Memory B cell (primary cell): Measurements from ENCODE around the gene GRIK4.

ENCODE experiments used
- ATAC-seq: fragments of 150-1000 bp; cut with Tn5 transposase; 2 replicates; pipeline ENCODE4 v1.10.0; 2021; ENCODE audit warnings: low read depth, mild to moderate bottlenecking, moderate library complexity
- DNase-seq, 2 donors: peaks; one replicate each; pipeline ENCODE4 v3.0.0; 2022; ENCODE audit warnings: low spot score in 2 of 2
- H3K27ac Mint-ChIP-seq: one replicate; pipeline ENCODE4 v1.8.0; 2022; ENCODE audit warnings: mild to moderate bottlenecking, moderate library complexity, mixed read lengths
- H3K27me3 Mint-ChIP-seq: one replicate; pipeline ENCODE4 v1.8.0; 2022; ENCODE audit warnings: mixed read lengths
- H3K36me3 Mint-ChIP-seq: one replicate; pipeline ENCODE4 v1.8.0; 2022; ENCODE audit warnings: mild to moderate bottlenecking, mixed read lengths
- H3K4me1 Mint-ChIP-seq: one replicate; pipeline ENCODE4 v1.8.0; 2022; ENCODE audit warnings: mixed read lengths
- H3K4me3 Mint-ChIP-seq: one replicate; pipeline ENCODE4 v1.8.0; 2022; ENCODE audit warnings: mild to moderate bottlenecking, moderate library complexity, mixed read lengths
- H3K9me3 Mint-ChIP-seq: one replicate; pipeline ENCODE4 v1.8.0; 2022; ENCODE audit warnings: mixed read lengths

The GRIK4 gene

GRCh38 chr11:120723751-120724150 lies 212.2 kb downstream of the GRIK4 start:
- ATAC-seq (peak; percentile 50), DNase-seq (no peak)
- no peaks in the 10 kb centered on the region for H3K4me1 Mint-ChIP-seq
- no peak overlapping the region for H3K4me3 Mint-ChIP-seq
- H3K9me3 Mint-ChIP-seq, result peaks cover 3% of the 10 kb centered on the region
- H3K36me3 Mint-ChIP-seq, result no peaks in the 10 kb centered on the region
- no peak overlapping the region for H3K27ac Mint-ChIP-seq
- peaks cover 7% of the 10 kb centered on the region for H3K27me3 Mint-ChIP-seq

DNA sequence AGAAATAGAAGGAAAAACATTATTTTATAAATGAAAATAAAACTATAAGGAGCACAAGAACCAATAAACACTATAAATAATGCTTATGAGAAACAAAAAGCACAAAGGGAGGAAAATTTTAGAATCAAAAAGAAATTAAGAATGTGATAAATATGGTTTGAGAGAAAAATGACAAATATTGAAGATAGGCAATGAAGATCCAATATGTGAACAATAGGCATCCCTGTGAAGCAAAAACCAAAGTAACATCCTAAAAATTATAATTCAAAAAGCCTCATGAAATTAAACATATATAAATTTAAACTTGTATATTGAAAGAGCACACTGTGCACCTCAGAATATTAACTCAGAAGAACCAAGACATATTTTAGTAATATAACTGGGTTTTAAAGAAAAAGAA lies 216.2 kb downstream of the GRIK4 start:
- DNase-seq (no peak), ATAC-seq (no peak)
- no peaks in the 10 kb centered on the region for H3K4me1 Mint-ChIP-seq
- no peaks in the 10 kb centered on the region for H3K36me3 Mint-ChIP-seq
- no peak overlapping the region for H3K27ac Mint-ChIP-seq
- no peak overlapping the region for H3K4me3 Mint-ChIP-seq
- no peaks in the 10 kb centered on the region for H3K27me3 Mint-ChIP-seq
- peaks cover 5% of the 10 kb centered on the region for H3K9me3 Mint-ChIP-seq

DNA sequence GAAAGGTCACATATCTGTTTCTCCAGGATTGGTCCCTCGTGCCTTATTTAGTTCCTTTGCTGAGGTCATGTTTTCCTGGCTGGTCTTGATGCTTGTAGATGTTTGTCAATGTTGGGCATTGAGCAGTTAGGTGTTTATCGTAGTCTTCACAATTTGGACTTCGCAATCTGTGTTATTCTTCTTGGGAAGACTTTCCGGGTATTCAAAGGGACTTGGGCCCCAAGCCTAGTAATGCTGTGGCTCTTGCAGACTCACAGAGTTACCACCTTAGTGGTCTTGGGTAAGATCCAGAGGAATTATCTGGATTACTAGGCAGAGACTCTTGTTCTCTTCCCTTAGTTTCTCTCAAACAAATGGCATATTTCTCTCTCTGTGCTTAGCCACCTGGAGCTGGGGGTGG lies 223.5 kb downstream of the GRIK4 start:
- Mint-ChIP-seq H3K27me3 (peaks cover 9% of the 10 kb centered on the region), H3K4me1 (no peaks in the 10 kb centered on the region), H3K36me3 (no peaks in the 10 kb centered on the region), H3K27ac (no peak overlapping the region), H3K4me3 (no peak overlapping the region), H3K9me3 (peaks cover 1% of the 10 kb centered on the region)
- DNase-seq (no peak), ATAC-seq (no peak)

- H3K36me3 Mint-ChIP-seq, result no peaks in the 10 kb centered on the region
Measured at GRCh38 chr11:120738516-120739046, 227.0 kb downstream of the GRIK4 start.

DNA sequence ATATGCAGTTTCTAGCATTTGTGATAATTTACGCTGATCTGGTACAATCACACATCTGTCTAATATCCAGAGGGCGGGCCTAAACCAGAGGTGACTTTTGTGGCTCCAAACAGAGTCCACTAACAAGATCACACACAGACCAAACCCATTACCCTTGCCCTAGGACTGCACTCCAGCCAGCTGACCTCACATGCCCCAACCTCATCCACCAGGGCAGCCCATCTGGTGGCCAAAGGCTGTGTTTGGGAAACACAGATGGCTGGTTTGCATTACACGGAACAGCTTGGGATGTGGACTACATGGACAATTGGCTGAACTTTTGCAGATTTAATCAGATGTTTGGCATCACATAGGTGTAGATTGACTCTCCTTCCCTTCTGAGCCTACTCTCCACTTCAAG lies 228.2 kb downstream of the GRIK4 start:
- ATAC-seq (no peak), DNase-seq (no peak)
- peaks cover 12% of the 10 kb centered on the region for H3K27me3 Mint-ChIP-seq
- H3K4me3 Mint-ChIP-seq, result no peak overlapping the region
- H3K27ac Mint-ChIP-seq, result no peak overlapping the region
- no peaks in the 10 kb centered on the region for H3K4me1 Mint-ChIP-seq
- no peaks in the 10 kb centered on the region for H3K9me3 Mint-ChIP-seq
- H3K36me3 Mint-ChIP-seq, result no peaks in the 10 kb centered on the region

More at GRCh38 chr11:120738516-120739046, 227.0 kb downstream of the GRIK4 start:
- DNase-seq (no peak), ATAC-seq (no peak)
- Mint-ChIP-seq H3K4me1 (no peaks in the 10 kb centered on the region), H3K27ac (no peak overlapping the region), H3K27me3 (peaks cover 10% of the 10 kb centered on the region), H3K4me3 (no peak overlapping the region), H3K9me3 (no peaks in the 10 kb centered on the region)

DNA sequence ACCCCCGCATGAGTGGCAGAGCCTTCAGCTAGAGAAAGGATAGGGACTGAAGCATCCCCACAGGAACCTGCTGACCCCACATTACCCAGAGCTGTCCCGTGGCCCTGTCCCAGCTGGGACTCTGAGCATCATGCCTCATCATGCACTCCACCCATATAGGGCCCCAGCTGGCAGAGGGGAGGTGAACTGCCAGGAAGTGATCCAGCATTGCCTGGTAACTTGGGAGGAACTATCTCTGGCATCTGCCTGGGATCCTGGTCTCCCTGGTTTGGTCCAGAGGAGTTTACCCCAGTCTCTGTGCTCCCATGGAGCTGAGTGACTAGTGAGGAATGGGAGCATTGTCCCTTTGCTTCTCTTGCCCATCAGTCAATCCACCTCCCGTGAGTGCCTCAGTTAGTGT lies 228.8 kb downstream of the GRIK4 start:
- H3K36me3 Mint-ChIP-seq, result no peaks in the 10 kb centered on the region
- no peaks in the 10 kb centered on the region for H3K9me3 Mint-ChIP-seq

GRCh38 chr11:120744016-120744994 lies 232.8 kb downstream of the GRIK4 start:
- Mint-ChIP-seq H3K4me3 (no peak overlapping the region), H3K27ac (no peak overlapping the region), H3K36me3 (no peaks in the 10 kb centered on the region), H3K9me3 (no peaks in the 10 kb centered on the region), H3K4me1 (no peaks in the 10 kb centered on the region), H3K27me3 (peaks cover 10% of the 10 kb centered on the region)
- DNase-seq (no peak), ATAC-seq (no peak)

More for the DNA sequence above, 228.8 kb downstream of the GRIK4 start:
- Mint-ChIP-seq H3K4me1 (no peaks in the 10 kb centered on the region), H3K4me3 (no peak overlapping the region), H3K27ac (no peak overlapping the region), H3K27me3 (peaks cover 12% of the 10 kb centered on the region)
- no peak for ATAC-seq
- no peak for DNase-seq

GRCh38 chr11:120746376-120746775 lies 234.8 kb downstream of the GRIK4 start:
- Mint-ChIP-seq H3K9me3 (no peaks in the 10 kb centered on the region), H3K4me3 (no peak overlapping the region), H3K27me3 (peaks cover 14% of the 10 kb centered on the region), H3K36me3 (no peaks in the 10 kb centered on the region), H3K27ac (no peak overlapping the region), H3K4me1 (peaks cover 4% of the 10 kb centered on the region)
- no peak for ATAC-seq
- DNase-seq, result no peak

- H3K4me1 Mint-ChIP-seq, result peaks cover 4% of the 10 kb centered on the region
- no peak for ATAC-seq
- H3K4me3 Mint-ChIP-seq, result no peak overlapping the region
- H3K36me3 Mint-ChIP-seq, result no peaks in the 10 kb centered on the region
- no peak for DNase-seq
- no peak overlapping the region for H3K27ac Mint-ChIP-seq
- no peaks in the 10 kb centered on the region for H3K9me3 Mint-ChIP-seq
- peaks cover 14% of the 10 kb centered on the region for H3K27me3 Mint-ChIP-seq
Measured at GRCh38 chr11:120746836-120747609, 235.5 kb downstream of the GRIK4 start.

GRCh38 chr11:120747850-120748814 lies 236.6 kb downstream of the GRIK4 start:
- Mint-ChIP-seq H3K27me3 (peaks cover 12% of the 10 kb centered on the region), H3K9me3 (no peaks in the 10 kb centered on the region), H3K36me3 (no peaks in the 10 kb centered on the region), H3K4me1 (peaks cover 4% of the 10 kb centered on the region), H3K27ac (no peak overlapping the region), H3K4me3 (no peak overlapping the region)
- no peak for DNase-seq
- no peak for ATAC-seq

DNA sequence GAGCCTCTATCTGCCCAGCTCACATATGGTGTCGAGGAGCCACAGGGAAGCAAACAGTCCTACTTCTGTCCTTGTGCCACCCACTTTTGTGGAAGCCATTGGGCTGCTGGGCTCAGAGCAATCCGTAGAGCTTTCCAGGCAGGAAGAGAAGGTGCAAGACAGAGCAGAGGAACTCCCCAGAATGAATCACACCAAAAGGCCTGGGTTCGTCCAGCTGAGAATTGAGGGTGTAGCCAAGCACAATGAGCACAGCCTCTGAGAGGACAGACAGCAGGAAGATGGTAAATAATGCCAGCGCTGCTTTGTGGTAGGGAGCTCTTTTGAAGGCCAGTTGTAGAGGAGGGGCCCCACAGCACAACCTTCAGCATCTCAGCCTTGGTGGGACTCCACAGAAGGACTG lies 237.8 kb downstream of the GRIK4 start:
- no peak overlapping the region for H3K27ac Mint-ChIP-seq
- peaks cover 4% of the 10 kb centered on the region for H3K4me1 Mint-ChIP-seq
- H3K27me3 Mint-ChIP-seq, result peaks cover 11% of the 10 kb centered on the region
- no peaks in the 10 kb centered on the region for H3K36me3 Mint-ChIP-seq
- ATAC-seq (no peak), DNase-seq (no peak)
- H3K4me3 Mint-ChIP-seq, result no peak overlapping the region
- no peaks in the 10 kb centered on the region for H3K9me3 Mint-ChIP-seq

- peaks cover 4% of the 10 kb centered on the region for H3K4me1 Mint-ChIP-seq
- H3K27me3 Mint-ChIP-seq, result peaks cover 10% of the 10 kb centered on the region
- ATAC-seq (no peak), DNase-seq (no peak)
- H3K27ac Mint-ChIP-seq, result no peak overlapping the region
- no peaks in the 10 kb centered on the region for H3K36me3 Mint-ChIP-seq
- H3K4me3 Mint-ChIP-seq, result no peak overlapping the region
- no peaks in the 10 kb centered on the region for H3K9me3 Mint-ChIP-seq
Measured at GRCh38 chr11:120750647-120751549, 239.3 kb downstream of the GRIK4 start.
